Thyroid gland (tissue), 4 donors: ENCODE data around the gene EI24.

Experiments
- POLR2A ChIP-seq, 2 donors: fragments of 450-650 bp; IDR thresholded peaks; one replicate each; pipeline ENCODE4 v1.6.1; 2017; ENCODE audit warnings: antibody characterized with exemption in 2 of 2, mild to moderate bottlenecking in 2 of 2, moderate library complexity in 1 of 2
- TF ChIP-seq, protein P1 (sequence below), 6 experiments: fragments of 200-600 bp in 3 of 6; fragments of 450-650 bp in 3 of 6; sonication (generic) in 3 of 6; IDR thresholded peaks; one replicate each; pipeline ENCODE4 v1.5.1; 2016 to 2019; ENCODE audit warnings: antibody characterized with exemption in 6 of 6, mild to moderate bottlenecking in 2 of 6, inconsistent platforms in 1 of 6, moderate library complexity in 1 of 6

DNA sequence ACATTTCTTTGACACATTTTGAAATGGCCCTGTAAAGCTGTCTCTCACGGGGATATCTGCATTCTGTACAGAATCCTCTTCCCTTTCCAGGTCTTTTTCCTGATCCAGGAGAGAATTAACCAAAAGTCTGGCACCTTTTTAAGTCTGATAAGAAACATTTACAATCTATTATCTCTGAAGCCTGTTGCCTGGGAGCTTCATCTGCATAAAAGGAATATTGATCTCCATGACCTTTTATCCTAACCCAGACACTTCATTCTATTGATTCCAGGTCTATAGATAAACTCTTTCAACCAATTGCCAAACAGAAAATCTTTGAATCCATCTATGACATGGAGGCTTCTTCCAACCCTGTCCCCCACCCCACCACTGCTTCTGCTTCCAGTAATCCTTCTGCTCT is 33.7 kb upstream of the EI24 start:
- TF ChIP-seq, protein P1, sequence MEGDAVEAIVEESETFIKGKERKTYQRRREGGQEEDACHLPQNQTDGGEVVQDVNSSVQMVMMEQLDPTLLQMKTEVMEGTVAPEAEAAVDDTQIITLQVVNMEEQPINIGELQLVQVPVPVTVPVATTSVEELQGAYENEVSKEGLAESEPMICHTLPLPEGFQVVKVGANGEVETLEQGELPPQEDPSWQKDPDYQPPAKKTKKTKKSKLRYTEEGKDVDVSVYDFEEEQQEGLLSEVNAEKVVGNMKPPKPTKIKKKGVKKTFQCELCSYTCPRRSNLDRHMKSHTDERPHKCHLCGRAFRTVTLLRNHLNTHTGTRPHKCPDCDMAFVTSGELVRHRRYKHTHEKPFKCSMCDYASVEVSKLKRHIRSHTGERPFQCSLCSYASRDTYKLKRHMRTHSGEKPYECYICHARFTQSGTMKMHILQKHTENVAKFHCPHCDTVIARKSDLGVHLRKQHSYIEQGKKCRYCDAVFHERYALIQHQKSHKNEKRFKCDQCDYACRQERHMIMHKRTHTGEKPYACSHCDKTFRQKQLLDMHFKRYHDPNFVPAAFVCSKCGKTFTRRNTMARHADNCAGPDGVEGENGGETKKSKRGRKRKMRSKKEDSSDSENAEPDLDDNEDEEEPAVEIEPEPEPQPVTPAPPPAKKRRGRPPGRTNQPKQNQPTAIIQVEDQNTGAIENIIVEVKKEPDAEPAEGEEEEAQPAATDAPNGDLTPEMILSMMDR (IDR thresholded peaks at IDR 0.05), result no peak
- TF ChIP-seq POLR2A (IDR thresholded peaks at IDR 0.05), result no peak
